Posterior vena cava (tissue), 2 donors: ENCODE results near the gene RPAP3. TPM values are rescaled to one million over a fixed set of nuclear protein-coding genes. Genes with fewer than 3 reads are reported as not detected.

Experiments used
- DNase-seq: peaks from one replicate; pipeline ENCODE4 v3.0.0-alpha.2; 2020; ENCODE audit warnings: low spot score
- intact Hi-C, 2 donors: fragments of 100-400 bp; cut with DNase I; formaldehyde crosslinking; loops; one replicate each; pipeline versions ENCODE4 v1.14.1 to v1.14.2; 2022 to 2023
- total RNA-seq, 2 donors: library from RNA; stranded (reverse); fragmentation: NEBNext Ultra II Directional; extraction: Animal tissue kit (Norgen Biotek cat#: 25700); gene quantifications; one replicate each; pipeline ENCODE4 v1.2.1, GENCODE V29; 2021
- donor health status: DM: yes; HTN: yes; CAD: no.
- donor health status: DM: yes; HTN: yes; CAD: no.

RPAP3 gene
- total RNA-seq, 2 donors from 2014 or later: 23.2 to 24.0 TPM

DNA sequence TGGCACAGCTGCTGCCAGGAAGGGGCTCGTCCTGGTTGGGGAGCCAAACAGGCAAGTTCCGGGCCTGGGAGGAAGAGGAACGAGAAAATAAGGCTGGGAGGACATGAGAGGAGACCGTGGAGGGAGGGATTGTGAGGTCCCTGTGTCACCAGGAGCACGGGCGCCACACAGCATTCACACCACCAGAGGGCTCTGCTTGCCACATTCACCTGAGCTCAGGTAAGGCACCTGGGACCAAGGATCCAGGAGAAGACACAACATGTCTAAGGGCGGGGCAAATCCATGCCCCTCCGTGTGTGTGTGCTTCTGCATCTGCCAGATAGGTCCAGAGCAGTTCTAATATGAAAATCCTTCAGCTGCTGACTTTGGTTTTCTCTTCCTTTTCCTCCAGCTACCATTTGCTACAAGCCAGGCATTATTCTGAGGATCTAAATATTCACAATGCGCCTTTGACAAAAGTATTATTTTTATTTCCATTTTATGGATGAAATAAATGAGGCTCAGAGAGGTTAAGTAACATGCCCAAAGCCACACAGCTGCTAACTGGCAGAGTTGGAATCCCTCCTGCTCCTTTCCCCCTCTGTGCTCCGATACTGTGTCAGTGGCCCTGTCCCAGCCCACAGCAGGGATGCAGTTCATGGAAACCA is 38.3 kb upstream of the RPAP3 start:
- DNase-seq: no peak
- intact Hi-C loops: loop anchor here in 1 of 2 donors (5.0 kb wide), 1 partner anchor 33 kb away; no protein-coding TSS in a partner anchor

DNA sequence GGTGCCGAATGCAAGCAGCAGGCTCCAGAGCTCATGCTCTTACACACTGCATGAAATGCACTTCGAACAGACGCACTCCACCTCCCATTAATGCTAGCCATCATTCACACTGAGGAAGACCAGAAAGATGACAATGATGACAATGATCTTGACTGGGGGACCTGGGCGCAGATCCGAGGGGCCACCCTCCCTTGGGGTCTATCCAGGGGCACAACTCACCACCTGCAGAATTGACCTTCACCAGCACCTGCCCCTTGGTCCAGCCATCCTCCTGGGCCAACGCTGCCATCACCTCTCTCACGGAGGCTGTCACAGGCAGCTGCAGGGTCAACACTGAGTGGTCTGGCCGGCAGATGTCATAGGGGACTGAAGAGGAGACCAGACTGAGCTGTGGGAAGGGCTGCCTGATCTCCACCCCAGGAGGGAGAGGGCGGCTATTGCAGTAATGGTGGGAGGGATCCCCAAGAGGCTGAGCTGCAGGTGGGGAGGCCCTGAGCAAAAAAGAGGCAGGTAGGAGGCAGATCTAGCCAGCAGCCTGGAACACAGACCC is 37.6 kb upstream of the RPAP3 start:
- intact Hi-C loops: loop anchor here in 1 of 2 donors (5.0 kb wide), 1 partner anchor 34 kb away; no protein-coding TSS in a partner anchor
- no peak for DNase-seq

DNA sequence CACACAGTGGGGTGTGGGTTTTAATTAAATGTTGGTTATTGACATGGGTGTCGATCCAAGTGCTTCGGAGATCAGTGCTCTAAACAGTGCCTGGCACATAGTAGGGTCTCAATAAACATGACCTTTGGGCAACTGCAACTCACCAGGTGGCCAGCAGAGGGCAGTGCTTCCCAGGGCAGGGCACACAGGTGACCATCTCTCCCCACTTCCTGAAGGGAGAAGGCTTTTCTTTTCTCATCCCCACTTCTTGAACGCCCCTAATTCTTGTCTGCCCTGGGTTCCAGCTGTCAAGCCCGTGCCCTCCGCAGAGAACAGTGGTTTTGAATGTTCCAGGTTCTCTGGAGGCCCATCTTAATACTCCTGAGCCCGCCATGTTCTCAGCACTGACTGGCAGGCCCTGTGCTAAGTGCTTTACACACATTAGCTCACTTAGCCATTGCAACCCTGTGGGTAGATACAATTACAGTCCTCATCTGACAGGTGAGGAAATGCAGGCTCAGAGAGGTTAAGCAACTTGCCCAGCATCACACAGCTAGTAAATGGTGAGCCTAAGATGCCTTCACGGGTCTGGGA is 36.5 kb upstream of the RPAP3 start:
- intact Hi-C loops: loop anchor here in 1 of 2 donors (5.0 kb wide), 1 partner anchor 35 kb away; no protein-coding TSS in a partner anchor
- no peak for DNase-seq

DNA sequence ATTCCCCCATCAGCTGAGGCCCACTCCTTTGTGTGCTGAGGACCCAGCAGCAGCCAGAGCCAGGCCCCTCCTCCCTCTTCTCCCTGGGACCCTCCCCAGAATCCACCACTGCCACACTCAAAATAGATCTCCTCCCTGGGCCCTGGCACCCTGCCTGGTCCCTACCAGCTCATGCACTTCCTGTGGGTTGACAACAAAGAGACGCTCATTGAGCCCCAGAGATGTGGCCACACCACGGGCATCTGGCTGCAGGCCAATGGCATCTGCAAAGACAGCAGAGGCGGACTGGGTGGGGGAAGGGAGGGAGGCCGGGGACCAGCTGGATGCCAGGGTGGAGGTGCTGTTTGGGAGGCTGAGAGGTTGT is 35.5 kb upstream of the RPAP3 start:
- intact Hi-C loops: loop anchor here in 1 of 2 donors (5.0 kb wide), 1 partner anchor 36 kb away; no protein-coding TSS in a partner anchor
- peak; percentile 95 for DNase-seq

DNA sequence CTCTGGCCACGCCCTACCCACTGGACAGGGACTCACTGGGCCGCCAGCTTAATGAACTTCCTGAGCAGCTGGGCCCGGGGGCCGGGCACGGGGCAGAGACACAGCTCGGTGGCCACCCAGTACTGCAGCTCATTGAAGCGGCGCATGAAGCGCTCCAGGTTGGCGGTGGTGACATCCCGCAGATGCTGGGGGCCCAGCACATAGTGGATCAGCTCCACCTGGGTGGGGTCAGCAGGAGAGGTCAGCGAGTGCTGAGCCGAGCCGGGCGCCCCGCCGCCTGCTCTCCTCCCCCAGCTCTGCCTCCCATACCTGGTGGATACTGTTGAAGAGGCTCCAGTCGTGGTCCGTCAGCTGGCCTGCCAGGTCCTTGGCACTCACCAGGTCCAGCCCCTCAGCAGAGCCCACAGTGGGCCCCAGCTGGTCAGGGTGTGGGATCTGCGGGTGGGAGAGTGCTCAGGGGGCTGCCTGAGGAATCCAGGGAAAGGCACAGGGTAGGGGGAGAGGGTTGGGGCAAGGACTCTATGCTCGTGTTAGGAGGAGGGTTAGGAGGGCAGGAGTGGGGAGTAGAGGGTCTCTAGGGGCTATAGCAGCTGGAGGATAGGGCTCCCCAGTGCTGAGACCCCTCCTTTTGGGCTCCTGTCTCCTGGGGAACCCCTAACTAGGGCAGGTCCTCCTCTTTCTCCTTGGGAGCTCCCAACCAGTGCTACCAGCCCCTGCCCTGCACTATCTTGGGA is 34.9 kb upstream of the RPAP3 start:
- no peak for DNase-seq
- intact Hi-C loops: loop anchor here in 1 of 2 donors (5.0 kb wide), 1 partner anchor 37 kb away; no protein-coding TSS in a partner anchor

DNA sequence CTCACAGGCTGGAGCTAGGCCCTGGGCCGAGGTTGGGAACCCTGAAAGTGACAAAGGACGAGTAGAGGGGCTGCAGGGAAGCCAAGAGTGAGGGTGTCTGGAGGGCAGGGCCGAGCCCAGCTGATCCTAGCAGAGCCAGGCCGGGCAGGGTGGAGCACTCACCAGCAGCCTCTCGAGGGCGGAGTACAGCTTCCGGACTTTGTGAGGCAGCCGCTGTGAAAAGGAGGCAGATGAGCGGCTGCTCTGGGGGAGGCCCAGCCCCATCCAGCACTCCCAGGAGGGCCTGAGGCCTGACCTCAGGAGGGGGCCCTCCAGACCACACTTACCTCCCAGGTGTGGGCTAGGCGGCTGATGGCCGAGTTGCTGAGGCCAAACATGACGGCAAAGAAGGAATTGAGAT is 34.1 kb upstream of the RPAP3 start:
- DNase-seq: no peak
- intact Hi-C loops: loop anchor here in 1 of 2 donors (5.0 kb wide), 1 partner anchor 37 kb away; no protein-coding TSS in a partner anchor

DNA sequence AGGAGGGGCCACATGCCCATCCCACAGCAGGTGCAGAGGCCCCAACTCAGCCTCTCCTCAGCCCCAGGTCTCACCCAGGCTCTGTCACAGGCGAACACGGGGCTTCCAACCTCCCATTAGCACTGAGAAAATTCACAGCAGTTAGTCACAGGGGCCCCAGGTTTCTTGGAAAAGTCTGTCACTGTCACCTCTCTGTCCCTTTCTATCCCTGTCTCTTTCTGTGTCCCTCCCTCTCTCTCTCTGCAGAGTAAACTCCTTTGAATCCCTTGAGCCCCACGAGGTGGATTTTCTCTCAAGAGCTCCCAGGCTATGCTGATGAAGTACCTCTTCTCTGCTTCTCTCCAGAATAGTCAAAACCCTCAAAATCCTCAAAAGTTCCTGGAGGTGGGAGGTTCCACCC is 33.5 kb upstream of the RPAP3 start:
- intact Hi-C loops: no loop called here
- DNase-seq: no peak

DNA sequence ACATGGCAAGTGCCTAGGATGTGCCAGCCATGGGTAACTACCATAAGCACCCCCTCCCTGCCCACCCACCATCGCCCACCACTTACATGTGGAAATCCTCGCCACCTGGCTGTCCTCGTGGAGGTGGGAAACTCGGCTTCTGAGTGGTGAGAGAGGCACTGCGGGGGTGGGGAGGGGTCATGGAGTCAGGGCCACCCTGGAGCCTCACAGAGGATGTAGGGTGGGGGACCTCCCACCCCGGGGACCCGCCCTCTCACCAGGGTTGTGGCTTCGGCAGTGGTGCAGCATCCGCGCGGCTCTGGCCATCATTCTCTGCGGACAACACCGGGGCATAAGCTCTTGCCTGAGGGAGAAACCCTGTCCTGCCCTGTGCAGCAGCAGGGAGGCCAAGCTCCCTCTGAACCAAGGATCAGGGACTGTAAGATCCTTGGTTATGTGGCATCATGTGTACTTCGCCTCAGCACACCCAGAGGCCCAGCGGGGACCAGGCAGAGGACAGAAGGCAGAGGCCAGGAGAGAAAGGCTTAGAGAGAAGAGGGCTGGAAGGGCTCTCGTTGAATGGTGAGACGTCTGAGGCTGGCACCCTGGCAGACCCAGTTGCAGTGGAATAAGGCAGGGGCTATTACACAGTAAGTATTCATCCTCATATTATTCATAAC is 32.2 kb upstream of the RPAP3 start:
- intact Hi-C loops: no loop called here
- DNase-seq: no peak

DNA sequence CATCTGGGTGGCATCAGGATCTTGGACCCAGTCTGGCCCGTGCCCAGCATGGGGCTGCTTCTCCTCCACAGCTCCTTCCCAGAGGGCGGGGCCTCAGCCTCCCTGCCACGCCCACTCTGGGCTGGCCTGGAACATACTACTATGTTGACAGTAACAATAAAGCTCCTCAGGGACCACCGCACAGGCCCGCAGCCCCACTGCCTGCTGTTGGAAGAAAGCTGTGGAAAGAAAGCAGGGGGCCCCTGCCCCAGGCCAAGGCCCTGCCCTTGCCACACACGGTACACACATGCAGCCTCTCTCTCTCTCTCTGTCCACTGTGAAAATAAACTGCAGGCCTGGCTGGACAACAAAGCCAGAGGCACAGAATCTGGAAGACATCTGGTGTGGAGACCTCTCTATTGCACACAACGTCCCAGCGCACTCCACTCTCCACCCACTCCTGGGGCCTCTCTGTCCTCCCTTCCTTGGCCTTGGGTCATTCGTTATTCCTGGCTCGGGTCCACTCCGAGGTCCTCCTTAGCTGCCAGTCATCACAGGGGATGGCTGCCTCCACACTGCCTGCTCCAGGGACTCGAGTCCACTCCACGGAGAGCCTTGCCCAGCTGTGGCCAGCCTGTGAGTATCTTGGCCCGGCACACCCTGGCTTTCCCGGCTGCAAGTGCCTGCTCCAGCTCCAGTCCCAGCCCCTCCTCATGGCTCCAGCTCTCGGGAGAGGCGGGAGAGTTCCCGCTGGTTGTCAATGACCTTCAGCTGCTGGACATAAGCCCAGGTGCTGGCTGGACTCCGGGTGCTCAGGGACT is 31.2 kb upstream of the RPAP3 start:
- peak; percentile 97 for DNase-seq
- intact Hi-C loops: no loop called here

DNA sequence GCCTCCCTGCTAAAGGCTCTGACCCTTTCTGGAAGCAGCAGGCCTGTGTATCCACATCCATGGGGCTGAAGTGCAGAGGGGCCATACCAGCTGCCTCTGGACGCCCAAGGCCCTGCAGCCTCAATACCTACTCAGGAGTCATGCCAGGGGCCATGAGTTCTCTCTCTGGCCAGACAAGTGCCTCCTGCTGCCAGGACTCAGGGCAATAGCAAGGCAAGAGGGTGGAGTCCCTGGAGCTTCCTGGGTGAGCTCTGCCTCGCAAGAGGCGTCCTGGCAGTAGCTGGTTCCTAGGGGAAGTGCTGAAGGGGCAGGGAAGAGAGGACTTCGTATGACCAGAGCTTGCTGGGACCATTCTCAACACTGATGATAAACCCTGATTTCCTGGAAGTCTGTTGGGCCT is 30.4 kb upstream of the RPAP3 start:
- DNase-seq: no peak
- intact Hi-C loops: no loop called here

DNA sequence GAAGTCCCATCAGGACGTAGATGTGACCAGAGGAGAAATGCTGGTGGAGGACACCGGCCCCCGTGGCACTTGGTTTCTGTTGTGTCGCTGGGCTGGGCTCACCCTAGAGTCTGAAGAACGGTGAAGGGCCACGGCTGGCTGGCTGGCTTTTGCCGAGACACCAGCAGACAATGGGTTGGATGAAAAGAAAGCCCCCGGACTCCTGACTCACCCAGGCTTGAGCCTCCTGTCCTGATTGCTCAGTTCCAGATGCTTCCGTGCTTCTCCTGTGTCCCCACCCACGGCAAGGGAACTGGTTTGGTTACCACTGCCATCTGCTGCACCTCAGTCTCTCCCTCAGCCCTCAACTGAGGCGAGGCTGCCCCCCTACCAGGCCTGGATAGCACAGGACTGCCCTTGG is 29.8 kb upstream of the RPAP3 start:
- no peak for DNase-seq
- intact Hi-C loops: no loop called here

DNA sequence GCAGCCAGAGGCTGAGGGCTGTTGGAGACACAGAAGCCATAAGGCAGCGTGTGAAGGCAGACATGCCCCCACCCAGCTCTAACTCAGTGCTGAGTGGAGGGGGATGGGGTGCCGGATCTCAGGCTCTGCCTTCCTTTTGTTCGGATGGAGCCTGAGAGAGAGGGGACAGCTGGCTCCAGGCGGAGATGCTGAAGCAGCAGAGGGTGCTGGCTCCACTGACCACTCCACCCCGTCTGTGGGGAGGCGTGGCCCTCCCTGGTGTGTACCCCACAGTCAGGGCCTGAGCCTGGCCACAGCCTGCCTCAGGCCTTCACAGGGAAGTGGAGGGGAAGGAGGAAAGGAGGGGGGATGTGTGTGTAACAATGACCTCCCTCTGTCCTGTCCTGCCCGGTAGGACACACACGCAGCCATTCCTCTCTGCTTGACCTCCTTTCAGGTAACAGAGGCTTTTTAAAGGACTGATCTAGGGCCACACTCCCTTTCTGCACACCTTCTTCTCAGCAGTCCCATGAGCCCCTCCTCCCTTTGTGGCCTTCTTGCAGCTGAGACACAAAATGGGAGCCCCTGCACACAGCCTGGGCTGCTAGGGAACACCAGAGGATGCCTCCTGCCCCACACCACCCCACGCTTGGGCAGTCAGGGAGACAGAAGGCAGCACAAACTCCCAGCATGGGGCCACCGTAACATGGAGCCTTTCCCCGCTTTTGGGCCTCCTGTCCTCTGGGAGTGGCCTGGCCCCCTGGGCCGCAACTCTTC is 29.1 kb upstream of the RPAP3 start:
- intact Hi-C loops: no loop called here
- no peak for DNase-seq

DNA sequence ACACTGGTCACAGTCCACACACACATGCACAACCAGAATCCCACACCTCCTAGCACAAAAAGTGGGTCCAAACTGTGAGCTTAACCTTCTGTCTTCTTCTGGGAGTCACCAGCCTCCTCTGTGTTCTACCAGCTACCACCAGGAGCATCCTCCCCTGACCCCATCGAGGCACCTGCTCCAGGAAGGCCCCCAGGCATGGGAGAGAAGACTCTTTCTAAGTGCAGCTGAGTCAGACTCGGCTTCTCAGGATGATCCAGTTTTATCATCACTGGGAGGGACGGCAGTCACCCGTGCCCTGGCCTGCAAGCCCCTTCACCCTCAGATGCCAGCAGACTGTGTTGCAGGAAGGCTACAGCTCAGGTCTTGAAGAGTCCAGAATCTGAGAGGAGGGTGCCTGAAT is 27.3 kb upstream of the RPAP3 start:
- intact Hi-C loops: no loop called here
- no peak for DNase-seq

DNA sequence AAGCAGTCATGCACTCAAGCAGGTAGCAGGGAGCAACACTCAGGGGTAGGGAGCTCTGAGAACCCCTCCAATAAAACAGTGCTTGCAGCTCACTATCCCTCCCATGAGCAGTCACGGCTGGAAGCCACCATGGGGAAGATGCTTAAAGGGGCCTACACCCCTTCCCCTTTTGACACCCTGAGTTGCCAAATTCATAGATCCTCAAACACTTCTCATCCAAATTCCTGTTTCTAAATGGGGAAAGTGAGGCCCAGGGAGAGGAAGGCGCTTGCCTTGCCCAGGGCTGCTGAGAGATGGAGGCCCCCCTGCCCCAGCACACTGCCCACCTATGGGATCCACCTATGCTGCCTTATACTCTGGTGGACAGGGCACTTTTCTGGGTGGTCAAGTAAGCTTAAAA is 26.7 kb upstream of the RPAP3 start:
- intact Hi-C loops: no loop called here
- peak; percentile 23 for DNase-seq

DNA sequence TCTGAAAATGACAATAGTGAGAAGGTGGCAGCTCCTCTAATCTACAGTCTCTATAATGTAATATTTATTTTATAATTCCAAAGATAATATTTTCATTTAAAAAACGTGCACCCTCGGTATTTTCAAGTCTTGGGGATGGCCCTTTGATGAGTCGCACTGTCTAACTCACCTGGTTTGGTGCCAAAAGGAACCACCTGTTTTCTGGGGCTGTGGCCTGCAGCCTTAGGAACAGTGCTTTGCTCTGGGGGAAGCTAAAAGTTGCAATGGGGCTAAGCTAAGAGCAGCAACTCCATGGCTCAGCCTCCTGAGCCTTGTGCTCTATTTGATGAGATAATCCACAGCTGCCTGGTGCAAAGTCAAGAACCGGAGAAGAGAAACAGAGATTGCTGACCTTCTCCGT is 25.9 kb upstream of the RPAP3 start:
- DNase-seq: no peak
- intact Hi-C loops: no loop called here

DNA sequence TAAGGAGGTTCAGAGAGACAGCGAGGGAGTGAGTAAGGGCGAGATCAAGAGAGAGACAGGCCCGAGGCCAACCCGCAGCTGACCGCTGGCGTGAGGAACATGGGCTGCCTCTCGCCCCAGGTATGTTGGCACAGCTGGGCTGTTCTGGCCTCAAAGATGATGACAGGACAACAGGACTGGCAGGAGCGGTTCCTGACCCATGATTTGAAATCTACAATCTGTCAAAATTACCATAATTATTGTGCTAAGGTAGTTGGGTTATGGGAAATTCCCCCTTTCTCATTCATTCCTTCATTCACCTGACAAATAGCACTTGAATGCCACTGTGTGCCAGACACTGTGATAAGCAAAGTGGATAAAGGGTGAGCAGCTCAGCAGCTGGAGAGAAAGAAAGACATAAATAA is 24.5 kb upstream of the RPAP3 start:
- no peak for DNase-seq
- intact Hi-C loops: no loop called here

DNA sequence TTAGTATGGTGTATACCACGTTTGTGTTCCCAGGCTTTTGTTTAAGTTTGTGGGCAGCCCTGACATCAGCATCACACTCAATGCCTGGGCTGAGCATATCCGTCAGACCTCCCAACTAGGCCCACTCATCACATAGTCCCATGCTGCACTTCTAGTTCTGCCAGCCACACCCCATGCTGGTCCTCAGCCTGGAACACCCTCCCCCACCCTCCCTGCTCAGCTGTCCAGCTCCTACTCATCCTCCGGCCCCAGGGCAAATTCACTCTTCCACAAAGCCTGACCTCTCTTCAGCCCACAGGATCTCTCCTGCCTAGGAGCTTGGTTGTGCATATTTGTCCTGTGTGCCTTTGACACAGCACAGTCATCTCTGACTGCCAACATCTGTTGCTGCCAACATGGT is 23.4 kb upstream of the RPAP3 start:
- intact Hi-C loops: no loop called here

DNA sequence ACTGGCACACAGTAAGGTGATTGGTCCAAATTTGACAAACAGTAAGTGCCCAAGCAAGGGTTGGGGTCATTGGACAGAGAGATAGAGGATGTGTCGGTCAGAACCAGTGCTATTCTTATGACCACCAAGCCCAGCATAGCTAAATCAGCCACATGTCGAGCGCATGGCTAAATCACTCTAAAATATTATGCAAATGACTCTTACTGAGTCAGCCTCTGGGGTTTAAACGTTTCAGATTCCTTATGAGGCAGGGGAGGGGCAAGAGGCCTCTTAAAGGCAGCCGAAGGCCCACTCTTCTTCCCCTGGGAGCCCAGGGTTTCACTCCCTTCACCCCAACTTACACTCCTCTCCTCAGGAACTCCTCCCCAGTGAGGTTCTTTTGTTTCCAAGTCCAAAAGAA is 20.1 kb upstream of the RPAP3 start:
- intact Hi-C loops: no loop called here
- no peak for DNase-seq

More for the DNA sequence above, 23.4 kb upstream of the RPAP3 start:
- DNase-seq: peak; percentile 48
